VCaP (cell line): ENCODE measurements around the gene RLN3.

Experiments used
- H3K27ac ChIP-seq: fragments of 450-650 bp; 2 replicates; pipeline ENCODE4 v1.5.1; 2017
- TF ChIP-seq, protein P1 (sequence below): fragments of 450-650 bp; conservative IDR thresholded peaks from 2 replicates; pipeline ENCODE4 v1.5.1; 2017; ENCODE audit warnings: mild to moderate bottlenecking, moderate library complexity

RLN3 gene

DNA sequence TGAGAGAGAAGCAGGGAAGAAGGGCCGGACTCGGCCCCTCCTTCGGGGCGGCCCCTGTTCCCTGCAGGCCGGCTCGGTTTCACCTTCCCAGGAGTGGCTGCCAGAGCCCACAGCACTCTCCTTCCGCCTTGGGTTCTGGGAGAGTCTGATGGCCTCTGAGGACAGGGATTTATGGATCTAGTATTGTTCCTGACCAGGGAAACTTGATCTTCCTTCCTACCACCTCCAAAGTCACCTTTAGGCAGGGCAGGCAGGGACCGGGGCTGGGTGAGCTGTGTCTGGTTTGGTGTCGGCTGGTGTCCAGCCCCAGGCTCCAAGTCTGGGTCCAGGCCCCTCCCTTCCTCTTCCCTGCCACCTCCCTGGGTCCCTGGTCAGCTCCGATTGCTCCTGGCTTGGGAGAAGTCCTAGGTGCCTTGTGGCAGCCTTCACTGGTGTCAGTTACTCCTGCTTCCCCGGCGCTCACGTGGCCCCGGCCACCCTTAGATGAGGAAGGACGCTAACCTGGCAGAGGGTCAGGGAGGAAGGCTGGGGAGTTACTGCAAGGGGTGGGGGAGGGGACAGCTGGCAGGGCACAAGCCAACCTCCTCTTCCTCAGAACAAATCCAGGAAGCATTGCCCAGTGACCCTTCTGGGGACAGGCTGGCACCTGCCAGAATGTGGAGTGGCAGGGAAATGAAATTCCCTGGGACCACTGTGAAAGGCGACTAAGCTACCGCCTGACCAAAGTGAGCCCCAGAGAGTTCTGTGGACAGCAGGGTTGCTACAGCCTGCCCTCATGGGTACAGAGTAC, 40.7 kb upstream of the RLN3 start:
- TF ChIP-seq, protein P1, sequence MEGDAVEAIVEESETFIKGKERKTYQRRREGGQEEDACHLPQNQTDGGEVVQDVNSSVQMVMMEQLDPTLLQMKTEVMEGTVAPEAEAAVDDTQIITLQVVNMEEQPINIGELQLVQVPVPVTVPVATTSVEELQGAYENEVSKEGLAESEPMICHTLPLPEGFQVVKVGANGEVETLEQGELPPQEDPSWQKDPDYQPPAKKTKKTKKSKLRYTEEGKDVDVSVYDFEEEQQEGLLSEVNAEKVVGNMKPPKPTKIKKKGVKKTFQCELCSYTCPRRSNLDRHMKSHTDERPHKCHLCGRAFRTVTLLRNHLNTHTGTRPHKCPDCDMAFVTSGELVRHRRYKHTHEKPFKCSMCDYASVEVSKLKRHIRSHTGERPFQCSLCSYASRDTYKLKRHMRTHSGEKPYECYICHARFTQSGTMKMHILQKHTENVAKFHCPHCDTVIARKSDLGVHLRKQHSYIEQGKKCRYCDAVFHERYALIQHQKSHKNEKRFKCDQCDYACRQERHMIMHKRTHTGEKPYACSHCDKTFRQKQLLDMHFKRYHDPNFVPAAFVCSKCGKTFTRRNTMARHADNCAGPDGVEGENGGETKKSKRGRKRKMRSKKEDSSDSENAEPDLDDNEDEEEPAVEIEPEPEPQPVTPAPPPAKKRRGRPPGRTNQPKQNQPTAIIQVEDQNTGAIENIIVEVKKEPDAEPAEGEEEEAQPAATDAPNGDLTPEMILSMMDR = no peak
- no peak overlapping the region for H3K27ac ChIP-seq

GRCh38 chr19:13989487-13989886, 38.5 kb upstream of the RLN3 start:
- H3K27ac ChIP-seq = no peak overlapping the region
- TF ChIP-seq, protein P1 = no peak

- TF ChIP-seq, protein P1 = no peak
- H3K27ac ChIP-seq = no peak overlapping the region
These were observed 37.9 kb upstream of the RLN3 start for GRCh38 chr19:13990085-13990484.

DNA sequence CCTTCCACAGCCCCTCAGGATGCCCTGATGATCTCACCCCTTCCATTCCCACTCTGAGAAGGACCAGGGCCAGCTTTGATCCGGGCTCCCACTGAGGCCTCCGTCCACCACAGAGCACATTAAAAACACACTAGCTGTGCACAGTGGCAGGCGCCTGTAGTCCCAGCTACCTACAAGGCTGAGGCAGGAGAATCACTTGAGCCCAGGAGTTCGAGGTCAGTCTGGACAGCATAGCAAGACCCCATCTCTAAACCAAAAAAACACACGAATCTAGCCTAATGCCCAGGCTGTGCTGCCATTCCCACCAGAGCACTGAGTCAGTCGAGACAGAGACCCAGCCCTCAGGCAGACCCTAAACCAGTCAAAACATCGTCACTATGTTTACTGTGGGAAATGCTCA, 35.9 kb upstream of the RLN3 start:
- no peak overlapping the region for H3K27ac ChIP-seq
- TF ChIP-seq, protein P1 = no peak

DNA sequence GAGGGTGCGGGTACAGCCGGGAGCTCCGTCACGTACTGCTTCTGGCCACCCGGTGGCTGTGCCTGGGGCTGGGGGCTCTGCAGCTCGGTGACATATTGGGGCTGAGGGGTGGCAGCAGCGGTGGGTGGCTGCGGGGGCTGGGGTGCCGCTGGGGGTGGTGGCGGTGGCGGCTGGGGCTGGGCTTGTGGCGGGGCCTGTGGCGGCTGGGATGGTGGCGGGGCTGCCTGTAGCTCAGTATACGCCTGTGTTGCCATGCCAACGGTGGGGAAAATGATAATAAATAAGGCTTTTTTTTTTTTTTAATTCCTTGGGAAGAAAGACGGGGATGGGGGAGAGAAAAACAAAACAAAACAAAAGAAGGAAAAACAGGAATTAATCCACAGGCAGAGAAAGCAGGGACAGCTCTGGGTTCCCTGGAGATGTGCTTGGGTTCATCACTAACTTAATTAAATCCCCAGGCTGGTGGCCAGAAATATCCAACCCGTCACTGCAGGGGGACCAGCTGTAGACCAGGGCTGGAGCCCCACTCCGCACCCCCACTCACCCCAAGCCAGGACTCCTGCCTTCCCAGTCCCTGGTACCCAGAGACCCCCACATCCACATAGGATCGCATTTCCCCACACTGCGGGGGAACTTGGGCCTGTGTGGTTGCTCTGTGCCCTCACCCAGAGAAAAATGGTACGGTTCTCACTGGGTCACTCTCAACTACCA, 34.2 kb upstream of the RLN3 start:
- TF ChIP-seq, protein P1 = no peak
- no peak overlapping the region for H3K27ac ChIP-seq

GRCh38 chr19:13995017-13995728, 32.8 kb upstream of the RLN3 start:
- no peak overlapping the region for H3K27ac ChIP-seq
- TF ChIP-seq, protein P1 = no peak
